Measurements from ENCODE around the gene DDR2. TPM values are rescaled to one million over a fixed set of nuclear protein-coding genes. Genes with fewer than 3 reads are reported as not detected.

The DDR2 gene
- polyA plus RNA-seq, 3 donors, result 0.07 TPM; not detected in 2

DNA sequence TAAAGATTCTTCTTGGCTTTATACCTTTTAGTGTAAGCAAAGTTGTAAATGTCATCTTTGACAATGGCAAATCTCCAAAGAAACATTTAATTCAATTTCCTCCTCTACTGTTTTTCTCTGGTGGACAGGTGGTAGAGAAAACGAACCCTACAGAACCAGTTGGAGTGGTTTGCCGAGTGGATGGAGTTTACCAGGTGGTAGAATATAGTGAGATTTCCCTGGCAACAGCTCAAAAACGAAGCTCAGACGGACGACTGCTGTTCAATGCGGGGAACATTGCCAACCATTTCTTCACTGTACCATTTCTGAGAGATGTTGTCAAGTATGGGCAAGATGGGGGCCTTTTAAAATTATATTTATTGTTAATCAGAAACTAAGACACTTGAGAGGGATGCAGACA lies 44.9 kb upstream of the DDR2 start:
- intact Hi-C loops (cut with micrococcal nuclease), result no loop called here
- H3K4me2 ChIP-seq (replicated peaks; ENCODE audit: extremely low read depth, low read length, poor library complexity, severe bottlenecking), result no peak overlapping the region
- WGBS (ENCODE audit: insufficient coverage), result no CpG with 5 or more reads among the region's 6 CpGs
- no peak overlapping the region for H3K27ac Mint-ChIP-seq
- H3K27me3 Mint-ChIP-seq (ENCODE audit: low read depth in 3 of 3), result no peaks in the 10 kb centered on the region
- H3K27me3 ChIP-seq (ENCODE audit: control insufficient read depth in 2 of 2, insufficient read depth in 2 of 2, low read length in 2 of 2), result no peaks in the 10 kb centered on the region
- no peaks in the 10 kb centered on the region for H3K4me1 ChIP-seq (ENCODE audit: control insufficient read depth in 1 of 2, insufficient read depth in 2 of 2, low read length in 2 of 2)
- H3K36me3 ChIP-seq (replicated peaks in 1 of 2; ENCODE audit: control insufficient read depth in 1 of 2, insufficient read depth in 2 of 2, low read length in 2 of 2), result peaks cover 0 to 22% of the 10 kb centered on the region in 2 donors
- no peak overlapping the region for H3K4me3 Mint-ChIP-seq
- peaks cover 16 to 18% of the 10 kb centered on the region in 2 donors for H3K36me3 Mint-ChIP-seq
- no peak overlapping the region for H3K27ac ChIP-seq (ENCODE audit: low read depth in 1 of 2, low read length in 2 of 2)
- no peaks in the 10 kb centered on the region for H3K9me3 ChIP-seq (replicated peaks in 1 of 2; ENCODE audit: control insufficient read depth in 1 of 2, insufficient read depth in 1 of 2, low read length in 2 of 2)
- no peak overlapping the region for H3K4me3 ChIP-seq (replicated peaks in 1 of 3; ENCODE audit: low read depth in 2 of 3, low read length in 3 of 3)
- H2AFZ ChIP-seq (ENCODE audit: insufficient read depth, low read depth, low read length, poor library complexity, severe bottlenecking), result no peak overlapping the region
- no peaks in the 10 kb centered on the region for H4K20me1 ChIP-seq (ENCODE audit: insufficient read depth, low read length)
- H3K4me1 Mint-ChIP-seq, result no peaks in the 10 kb centered on the region
- no peak overlapping the region for H3K9ac ChIP-seq (ENCODE audit: insufficient read depth, low read length, poor library complexity, severe bottlenecking)
- DNase-seq, result no peak
- no peaks in the 10 kb centered on the region for H3K79me2 ChIP-seq (ENCODE audit: insufficient read depth, low read length)
- H3K9me3 Mint-ChIP-seq, result no peaks in the 10 kb centered on the region
- TF ChIP-seq CTCF (IDR thresholded peaks at IDR 0.05), result no peak

GRCh38 chr1:162587761-162588260 lies 44.5 kb upstream of the DDR2 start:
- H3K27me3 ChIP-seq (ENCODE audit: control insufficient read depth in 2 of 2, insufficient read depth in 2 of 2, low read length in 2 of 2), result no peaks in the 10 kb centered on the region
- H3K9me3 ChIP-seq (replicated peaks in 1 of 2; ENCODE audit: control insufficient read depth in 1 of 2, insufficient read depth in 1 of 2, low read length in 2 of 2), result no peaks in the 10 kb centered on the region
- no peak overlapping the region for H3K27ac ChIP-seq (ENCODE audit: low read depth in 1 of 2, low read length in 2 of 2)
- H3K36me3 Mint-ChIP-seq, result peaks cover 18 to 22% of the 10 kb centered on the region in 2 donors
- intact Hi-C loops (cut with micrococcal nuclease), result no loop called here
- no peak overlapping the region for H3K4me2 ChIP-seq (replicated peaks; ENCODE audit: extremely low read depth, low read length, poor library complexity, severe bottlenecking)
- no CpG with 5 or more reads among the region's 5 CpGs for WGBS (ENCODE audit: insufficient coverage)
- DNase-seq, result no peak
- no peaks in the 10 kb centered on the region for H3K79me2 ChIP-seq (ENCODE audit: insufficient read depth, low read length)
- no peak overlapping the region for H3K4me3 Mint-ChIP-seq
- no peaks in the 10 kb centered on the region for H3K9me3 Mint-ChIP-seq
- no peak overlapping the region for H2AFZ ChIP-seq (ENCODE audit: insufficient read depth, low read depth, low read length, poor library complexity, severe bottlenecking)
- no peak overlapping the region for H3K9ac ChIP-seq (ENCODE audit: insufficient read depth, low read length, poor library complexity, severe bottlenecking)
- H3K4me3 ChIP-seq (replicated peaks in 1 of 3; ENCODE audit: low read depth in 2 of 3, low read length in 3 of 3), result no peak overlapping the region
- no peaks in the 10 kb centered on the region for H3K27me3 Mint-ChIP-seq (ENCODE audit: low read depth in 3 of 3)
- no peaks in the 10 kb centered on the region for H3K4me1 ChIP-seq (ENCODE audit: control insufficient read depth in 1 of 2, insufficient read depth in 2 of 2, low read length in 2 of 2)
- H3K4me1 Mint-ChIP-seq, result no peaks in the 10 kb centered on the region
- H3K36me3 ChIP-seq (replicated peaks in 1 of 2; ENCODE audit: control insufficient read depth in 1 of 2, insufficient read depth in 2 of 2, low read length in 2 of 2), result peaks cover 0 to 22% of the 10 kb centered on the region in 2 donors
- no peaks in the 10 kb centered on the region for H4K20me1 ChIP-seq (ENCODE audit: insufficient read depth, low read length)
- no peak for TF ChIP-seq CTCF (IDR thresholded peaks at IDR 0.05)
- no peak overlapping the region for H3K27ac Mint-ChIP-seq

Data from CD14-positive monocyte (primary cell).